Measurements from ENCODE around the gene TMEM9. TPM values are rescaled to one million over a fixed set of nuclear protein-coding genes. Genes with fewer than 3 reads are reported as not detected.
A peak's percentile ranks its signal among the peaks of the same experiment; 100 is the strongest.

The TMEM9 gene
- total RNA-seq, result 10 to 100 TPM; 29.3 to 73.6 (median 59.2) TPM

DNA sequence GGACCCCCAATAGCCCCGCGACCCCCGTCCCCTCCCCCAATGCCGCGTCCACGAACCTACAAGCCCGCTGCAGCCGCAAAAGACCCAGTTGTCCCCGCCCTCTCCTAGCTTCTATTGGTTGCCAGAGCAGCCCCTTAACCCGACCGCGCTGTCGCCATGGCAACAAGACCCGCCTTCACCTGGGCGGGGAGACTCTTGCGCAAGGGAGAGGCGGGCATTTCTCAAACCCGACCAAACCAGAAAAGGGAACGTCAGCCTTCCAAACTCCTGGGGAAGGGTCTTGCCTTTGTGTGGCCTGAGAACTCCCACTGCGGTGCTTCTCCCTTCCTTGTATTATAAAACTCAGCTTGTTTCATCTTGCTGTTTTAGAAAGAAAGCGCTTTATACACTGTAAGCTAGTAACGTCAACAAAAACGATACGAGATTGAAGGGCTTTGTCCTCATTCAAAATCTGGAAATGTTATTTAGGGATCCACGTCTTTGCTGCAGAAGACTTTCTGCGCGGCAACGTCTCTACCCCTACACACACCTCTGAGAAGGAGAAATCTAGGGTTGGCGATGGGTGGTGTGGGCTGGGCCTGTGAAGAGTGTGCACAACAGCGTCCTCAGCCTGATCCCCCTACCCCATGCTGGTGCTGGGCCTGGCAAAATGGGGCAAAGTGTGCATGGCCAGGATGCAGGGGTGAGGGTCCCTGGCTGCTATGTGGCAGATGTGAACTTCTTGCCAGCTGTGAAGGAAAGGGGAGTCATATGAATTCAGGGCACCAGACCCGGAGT is at the start of gene TMEM9:
Gene TMEM9 (minus strand): TSS at position 86 of the 777 bp plus-strand sequence. CDS start 551 bp downstream, outside the sequence.
- Histone ChIP-seq H3K4me1 (peaks cover 8 to 19% (median 15%) of the 10 kb centered on the region in 4 donors), H3K27me3 (no peaks in the 10 kb centered on the region), H3K9me3 (no peaks in the 10 kb centered on the region), H3K27ac (peak within 1 kb of the TSS; percentile 60 to 86 (median 82)), H3K36me3 (peaks cover 0 to 20% (median 1%) of the 10 kb centered on the region in 4 donors), H3K4me3 (peak within 1 kb of the TSS; percentile 69 to 95 (median 92))
- 14 to 15% methylated on average over 14 to 31 of the region's 31 CpGs for WGBS, 2 donors
- peak; percentile 97 to 98 for DNase-seq
- peak; percentile 91 to 98 for ATAC-seq (ENCODE audit: low FRiP score in 2 of 2)
- TF ChIP-seq POLR2AphosphoS5 (IDR thresholded peaks at IDR 0.05) (peak; percentile 42 to 63), POLR2A (IDR thresholded peaks at IDR 0.05) (peak in 1 of 4 donors; percentile 47)
- TF ChIP-seq, protein P1, sequence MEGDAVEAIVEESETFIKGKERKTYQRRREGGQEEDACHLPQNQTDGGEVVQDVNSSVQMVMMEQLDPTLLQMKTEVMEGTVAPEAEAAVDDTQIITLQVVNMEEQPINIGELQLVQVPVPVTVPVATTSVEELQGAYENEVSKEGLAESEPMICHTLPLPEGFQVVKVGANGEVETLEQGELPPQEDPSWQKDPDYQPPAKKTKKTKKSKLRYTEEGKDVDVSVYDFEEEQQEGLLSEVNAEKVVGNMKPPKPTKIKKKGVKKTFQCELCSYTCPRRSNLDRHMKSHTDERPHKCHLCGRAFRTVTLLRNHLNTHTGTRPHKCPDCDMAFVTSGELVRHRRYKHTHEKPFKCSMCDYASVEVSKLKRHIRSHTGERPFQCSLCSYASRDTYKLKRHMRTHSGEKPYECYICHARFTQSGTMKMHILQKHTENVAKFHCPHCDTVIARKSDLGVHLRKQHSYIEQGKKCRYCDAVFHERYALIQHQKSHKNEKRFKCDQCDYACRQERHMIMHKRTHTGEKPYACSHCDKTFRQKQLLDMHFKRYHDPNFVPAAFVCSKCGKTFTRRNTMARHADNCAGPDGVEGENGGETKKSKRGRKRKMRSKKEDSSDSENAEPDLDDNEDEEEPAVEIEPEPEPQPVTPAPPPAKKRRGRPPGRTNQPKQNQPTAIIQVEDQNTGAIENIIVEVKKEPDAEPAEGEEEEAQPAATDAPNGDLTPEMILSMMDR (IDR thresholded peaks at IDR 0.05), result no peak

DNA sequence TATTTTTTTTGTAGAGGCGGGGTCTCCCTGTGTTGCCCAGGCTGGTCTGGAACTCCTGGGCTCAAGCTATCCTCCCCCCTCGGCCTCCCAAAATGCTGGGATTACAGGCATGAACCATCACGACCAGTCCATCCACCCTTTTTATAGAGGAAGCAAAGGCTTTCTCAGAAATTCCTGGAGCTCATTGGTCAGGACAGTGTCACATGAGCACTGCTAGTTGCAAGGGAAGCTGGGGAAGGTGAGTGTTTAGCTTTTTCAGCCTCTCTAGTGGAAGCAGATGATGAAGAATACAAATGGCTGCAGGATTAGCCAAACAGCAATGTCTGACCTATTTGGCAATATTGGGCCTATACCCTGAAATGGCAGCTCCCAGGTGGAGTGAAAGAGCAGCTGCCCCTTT is 44.3 kb upstream of the TMEM9 start:
- TF ChIP-seq POLR2A (IDR thresholded peaks at IDR 0.05) (no peak), POLR2AphosphoS5 (IDR thresholded peaks at IDR 0.05) (no peak), EP300 (IDR thresholded peaks at IDR 0.05) (no peak)
- TF ChIP-seq, protein P1 (IDR thresholded peaks at IDR 0.05), result no peak
- WGBS, 2 donors, result 82 to 90% methylated on average over 3 of the region's 3 CpGs

DNA sequence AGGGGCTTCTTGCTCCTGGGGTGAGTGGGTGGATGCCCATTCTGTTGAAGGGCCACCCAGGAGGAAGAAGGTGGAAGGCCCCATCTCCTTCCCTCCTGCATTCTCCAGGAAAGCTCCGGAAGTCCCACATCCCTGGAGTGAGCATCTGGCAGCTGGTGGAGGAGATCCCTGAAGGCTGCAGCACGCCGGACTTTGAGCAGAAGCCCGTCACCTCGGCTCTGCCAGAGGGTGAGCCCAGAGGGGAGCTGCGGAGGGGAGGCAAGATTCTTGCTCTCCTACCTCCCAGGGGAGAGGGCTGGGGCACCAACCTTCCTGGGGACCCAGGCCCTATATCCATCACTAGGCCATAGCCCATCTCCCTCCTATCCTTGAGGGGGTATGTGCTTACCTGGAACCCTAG is 39.8 kb upstream of the TMEM9 start:
- ATAC-seq (ENCODE audit: low FRiP score in 2 of 2) (no peak), DNase-seq (no peak)
- WGBS, 2 donors, result 86 to 89% methylated on average over 5 to 6 of the region's 6 CpGs
- TF ChIP-seq POLR2A (IDR thresholded peaks at IDR 0.05) (no peak), EP300 (IDR thresholded peaks at IDR 0.05) (no peak), POLR2AphosphoS5 (IDR thresholded peaks at IDR 0.05) (no peak)
- TF ChIP-seq, protein P1 (IDR thresholded peaks at IDR 0.05), result no peak
- H3K27ac ChIP-seq, result no peak overlapping the region
- H3K27me3 ChIP-seq, result no peaks in the 10 kb centered on the region
- no peaks in the 10 kb centered on the region for H3K9me3 ChIP-seq
- no peaks in the 10 kb centered on the region for H3K4me1 ChIP-seq
- no peaks in the 10 kb centered on the region for H3K36me3 ChIP-seq
- H3K4me3 ChIP-seq, result no peak overlapping the region

More for the DNA sequence above, 44.3 kb upstream of the TMEM9 start:
- ATAC-seq (ENCODE audit: low FRiP score in 2 of 2) (no peak), DNase-seq (no peak)
- Histone ChIP-seq H3K27ac (no peak overlapping the region), H3K4me3 (no peak overlapping the region), H3K27me3 (no peaks in the 10 kb centered on the region), H3K4me1 (no peaks in the 10 kb centered on the region), H3K36me3 (no peaks in the 10 kb centered on the region), H3K9me3 (no peaks in the 10 kb centered on the region)

DNA sequence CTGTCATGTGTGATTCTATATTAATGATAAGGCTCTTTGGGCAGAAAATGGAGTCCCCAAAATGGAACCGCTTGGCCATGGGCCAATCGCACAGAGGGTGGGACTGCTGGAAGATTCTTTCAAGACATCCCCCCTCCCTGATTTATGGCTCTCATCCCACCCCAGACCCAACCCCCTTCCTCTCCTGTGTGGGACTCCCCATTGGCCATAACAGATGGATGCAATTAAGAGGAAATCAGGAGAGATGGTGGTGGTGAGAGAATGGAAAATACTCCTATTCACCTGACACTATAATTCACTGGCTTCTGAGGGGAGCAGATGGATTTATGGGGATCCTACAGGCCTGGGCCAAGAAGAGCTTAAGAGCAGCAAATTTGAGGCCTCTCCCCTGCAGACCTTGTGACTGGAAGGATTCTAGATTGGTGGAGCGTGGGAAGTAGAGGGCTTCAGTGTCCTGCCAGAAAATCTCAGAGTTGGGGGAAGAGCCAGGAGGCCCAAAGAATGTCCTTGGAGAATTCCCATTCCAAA is 38.1 kb upstream of the TMEM9 start:
- DNase-seq (no peak), ATAC-seq (ENCODE audit: low FRiP score in 2 of 2) (no peak)
- no peak overlapping the region for H3K4me3 ChIP-seq
- TF ChIP-seq EP300 (IDR thresholded peaks at IDR 0.05), result no peak
- TF ChIP-seq POLR2AphosphoS5 (IDR thresholded peaks at IDR 0.05), result no peak
- TF ChIP-seq POLR2A (IDR thresholded peaks at IDR 0.05), result no peak
- TF ChIP-seq, protein P1 (IDR thresholded peaks at IDR 0.05), result no peak
- H3K4me1 ChIP-seq, result no peaks in the 10 kb centered on the region
- H3K36me3 ChIP-seq, result no peaks in the 10 kb centered on the region
- H3K27ac ChIP-seq, result no peak overlapping the region
- no peaks in the 10 kb centered on the region for H3K9me3 ChIP-seq
- 83 to 88% methylated on average over 3 of the region's 3 CpGs for WGBS, 2 donors
- no peaks in the 10 kb centered on the region for H3K27me3 ChIP-seq
